ENCODE results near the gene PNO1. TPM values are rescaled to one million over a fixed set of nuclear protein-coding genes. Genes with fewer than 3 reads are reported as not detected.

Gene PNO1
- total RNA-seq, 1 donor from 2014 or later: 11.5 TPM

- Mint-ChIP-seq H3K27me3 (ENCODE audit: low read depth) (no peaks in the 10 kb centered on the region), H3K4me1 (ENCODE audit: low read depth) (peaks cover 17% of the 10 kb centered on the region), H3K27ac (ENCODE audit: unreplicated experiment) (no peak overlapping the region), H3K36me3 (ENCODE audit: low read depth) (peaks cover 9% of the 10 kb centered on the region), H3K4me3 (ENCODE audit: unreplicated experiment) (no peak overlapping the region), H3K9me3 (ENCODE audit: low read depth) (no peaks in the 10 kb centered on the region)
- no peak for DNase-seq (ENCODE audit: low spot score)
- no peak for TF ChIP-seq CTCF (IDR thresholded peaks at IDR 0.05)
Observed at GRCh38 chr2:68187329-68187728, 29.6 kb downstream of the PNO1 start.

- no peak overlapping the region for H3K4me3 Mint-ChIP-seq (ENCODE audit: unreplicated experiment)
- no peaks in the 10 kb centered on the region for H3K27me3 Mint-ChIP-seq (ENCODE audit: low read depth)
- no peaks in the 10 kb centered on the region for H3K9me3 Mint-ChIP-seq (ENCODE audit: low read depth)
- DNase-seq (ENCODE audit: low spot score): no peak
- peaks cover 5% of the 10 kb centered on the region for H3K36me3 Mint-ChIP-seq (ENCODE audit: low read depth)
- no peak for TF ChIP-seq CTCF (IDR thresholded peaks at IDR 0.05)
- no peak overlapping the region for H3K27ac Mint-ChIP-seq (ENCODE audit: unreplicated experiment)
- H3K4me1 Mint-ChIP-seq (ENCODE audit: low read depth): peaks cover 26% of the 10 kb centered on the region
Observed at GRCh38 chr2:68188831-68189230, 31.1 kb downstream of the PNO1 start.

GRCh38 chr2:68189991-68190784, 32.5 kb downstream of the PNO1 start:
- H3K4me3 Mint-ChIP-seq (ENCODE audit: unreplicated experiment): no peak overlapping the region
- no peak for TF ChIP-seq CTCF (IDR thresholded peaks at IDR 0.05)
- H3K27ac Mint-ChIP-seq (ENCODE audit: unreplicated experiment): peak overlapping the region; percentile 20
- no peak for DNase-seq (ENCODE audit: low spot score)
- H3K36me3 Mint-ChIP-seq (ENCODE audit: low read depth): peaks cover 2% of the 10 kb centered on the region
- no peaks in the 10 kb centered on the region for H3K9me3 Mint-ChIP-seq (ENCODE audit: low read depth)
- H3K27me3 Mint-ChIP-seq (ENCODE audit: low read depth): no peaks in the 10 kb centered on the region
- peaks cover 38% of the 10 kb centered on the region for H3K4me1 Mint-ChIP-seq (ENCODE audit: low read depth)

- DNase-seq (ENCODE audit: low spot score): no peak
Observed at GRCh38 chr2:68190991-68191731, 33.5 kb downstream of the PNO1 start.

More at GRCh38 chr2:68190991-68191731, 33.5 kb downstream of the PNO1 start:
- Mint-ChIP-seq H3K9me3 (ENCODE audit: low read depth) (no peaks in the 10 kb centered on the region), H3K4me3 (ENCODE audit: unreplicated experiment) (no peak overlapping the region), H3K27me3 (ENCODE audit: low read depth) (no peaks in the 10 kb centered on the region), H3K27ac (ENCODE audit: unreplicated experiment) (peak overlapping the region; percentile 20), H3K4me1 (ENCODE audit: low read depth) (peaks cover 46% of the 10 kb centered on the region), H3K36me3 (ENCODE audit: low read depth) (no peaks in the 10 kb centered on the region)
- TF ChIP-seq CTCF (IDR thresholded peaks at IDR 0.05): no peak

Data from chondrocyte (in vitro differentiated cells).